ENCODE data around the gene SMARCD2.

The SMARCD2 gene

DNA sequence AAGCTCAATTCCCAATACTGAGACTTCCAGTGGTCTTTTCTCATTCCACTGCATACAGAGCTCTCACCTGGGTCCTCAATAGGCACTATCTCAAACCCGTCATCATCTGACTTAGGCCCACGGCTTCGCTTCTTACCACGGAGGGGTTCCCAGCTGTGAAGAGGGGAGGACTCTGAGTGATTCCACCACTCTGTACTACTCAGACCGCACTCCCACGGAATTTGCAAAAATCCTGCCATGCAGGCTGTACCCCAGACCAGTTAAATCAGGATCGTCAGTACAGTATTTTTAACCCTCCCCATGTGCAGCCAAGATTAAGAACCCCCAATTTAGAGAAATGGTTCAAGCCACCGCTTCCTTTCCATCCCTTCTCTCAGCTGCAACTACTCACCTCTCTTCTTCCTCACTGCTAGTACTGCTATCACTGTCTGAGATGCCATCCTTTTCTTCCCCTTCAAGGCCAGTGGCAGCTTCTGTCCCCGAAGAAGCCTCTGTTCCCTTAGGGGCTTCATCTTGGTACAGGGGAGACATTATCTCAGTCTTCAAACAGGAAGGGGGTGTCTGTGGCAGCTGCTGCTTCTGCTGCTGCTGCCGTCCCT is 21.4 kb downstream of the SMARCD2 start:
- no peak for DNase-seq (ENCODE audit: low read depth, low spot score)
- in situ Hi-C loops (cut with HindIII; ENCODE audit: low sequenced_read_pairs): no loop called here
- TF ChIP-seq CTCF (IDR thresholded peaks at IDR 0.05; ENCODE audit: low read depth, low read length): no peak
- H3K4me3 ChIP-seq (ENCODE audit: low read depth, low read length): no peak overlapping the region

- no peak for TF ChIP-seq CTCF (IDR thresholded peaks at IDR 0.05; ENCODE audit: low read depth, low read length)
- no peak overlapping the region for H3K4me3 ChIP-seq (ENCODE audit: low read depth, low read length)
- DNase-seq (ENCODE audit: low read depth, low spot score): no peak
- in situ Hi-C loops (cut with HindIII; ENCODE audit: low sequenced_read_pairs): no loop called here
These were observed 22.6 kb downstream of the SMARCD2 start for GRCh38 chr17:63819585-63820537.

DNA sequence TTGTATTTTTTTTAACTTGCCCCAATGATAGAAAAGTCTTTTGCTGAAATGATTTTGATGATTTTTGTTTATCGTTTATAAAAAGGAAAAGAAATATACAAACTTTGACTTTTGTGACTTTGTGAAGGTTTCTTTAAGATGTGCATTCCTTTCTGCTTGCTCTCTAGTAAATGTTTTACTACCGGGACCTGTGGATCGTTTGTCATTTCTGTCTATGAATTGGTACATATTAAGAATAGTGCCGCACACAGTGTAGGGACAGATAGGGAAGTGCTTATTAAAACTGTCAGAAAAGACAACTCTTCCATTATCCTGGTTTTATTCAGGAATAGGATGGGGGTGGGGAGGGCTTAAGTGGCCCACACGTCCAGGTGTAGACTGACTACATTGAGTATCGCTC is 23.4 kb downstream of the SMARCD2 start:
- TF ChIP-seq CTCF (IDR thresholded peaks at IDR 0.05; ENCODE audit: low read depth, low read length): no peak
- in situ Hi-C loops (cut with HindIII; ENCODE audit: low sequenced_read_pairs): no loop called here
- no peak for DNase-seq (ENCODE audit: low read depth, low spot score)
- no peak overlapping the region for H3K4me3 ChIP-seq (ENCODE audit: low read depth, low read length)

GRCh38 chr17:63817736-63818385 is 24.6 kb downstream of the SMARCD2 start:
- no peak overlapping the region for H3K4me3 ChIP-seq (ENCODE audit: low read depth, low read length)
- no peak for DNase-seq (ENCODE audit: low read depth, low spot score)
- in situ Hi-C loops (cut with HindIII; ENCODE audit: low sequenced_read_pairs): no loop called here
- TF ChIP-seq CTCF (IDR thresholded peaks at IDR 0.05; ENCODE audit: low read depth, low read length): no peak

- TF ChIP-seq CTCF (IDR thresholded peaks at IDR 0.05; ENCODE audit: low read depth, low read length): no peak
- in situ Hi-C loops (cut with HindIII; ENCODE audit: low sequenced_read_pairs): no loop called here
- no peak for DNase-seq (ENCODE audit: low read depth, low spot score)
- no peak overlapping the region for H3K4me3 ChIP-seq (ENCODE audit: low read depth, low read length)
These were observed 25.8 kb downstream of the SMARCD2 start for GRCh38 chr17:63816669-63817068.

GRCh38 chr17:63816123-63816522 is 26.4 kb downstream of the SMARCD2 start:
- in situ Hi-C loops (cut with HindIII; ENCODE audit: low sequenced_read_pairs): no loop called here
- no peak overlapping the region for H3K4me3 ChIP-seq (ENCODE audit: low read depth, low read length)
- no peak for TF ChIP-seq CTCF (IDR thresholded peaks at IDR 0.05; ENCODE audit: low read depth, low read length)
- no peak for DNase-seq (ENCODE audit: low read depth, low spot score)

All from astrocyte of the spinal cord (primary cell).